GM06990 (cell line): Measurements from ENCODE around the gene SAA4.
"Not testable (repeated sequence)": the region's sequence is repeated elsewhere in the genome, so short reads cannot be mapped to it uniquely, and the experiment has no call there.

ENCODE experiments used
- DNase-seq: peaks from one replicate; pipeline ENCODE4 v3.0.0-alpha.2; 2011; ENCODE audit not compliant: insufficient read length; ENCODE audit errors: extremely low read depth
- H3K27me3 ChIP-seq: replicated peaks from 2 replicates; pipeline ENCODE4 v1.6.0; 2011; ENCODE audit warnings: low read length; ENCODE audit not compliant: control insufficient read depth, insufficient read depth
- H3K36me3 ChIP-seq: 2 replicates; pipeline ENCODE4 v1.5.1; 2011; ENCODE audit warnings: low read length; ENCODE audit not compliant: control insufficient read depth, insufficient read depth
- H3K4me3 ChIP-seq: replicated peaks from 2 replicates; pipeline ENCODE4 v1.5.1; 2011; ENCODE audit warnings: low read depth, mild to moderate bottlenecking, control low read depth, low read length
- TF ChIP-seq, protein P1 (sequence below): IDR thresholded peaks from 2 replicates; pipeline ENCODE4 v1.5.1; 2011; ENCODE audit warnings: low read length, control low read depth, mild to moderate bottlenecking, inconsistent platforms; ENCODE audit not compliant: insufficient read depth, poor library complexity, severe bottlenecking

Gene SAA4

DNA sequence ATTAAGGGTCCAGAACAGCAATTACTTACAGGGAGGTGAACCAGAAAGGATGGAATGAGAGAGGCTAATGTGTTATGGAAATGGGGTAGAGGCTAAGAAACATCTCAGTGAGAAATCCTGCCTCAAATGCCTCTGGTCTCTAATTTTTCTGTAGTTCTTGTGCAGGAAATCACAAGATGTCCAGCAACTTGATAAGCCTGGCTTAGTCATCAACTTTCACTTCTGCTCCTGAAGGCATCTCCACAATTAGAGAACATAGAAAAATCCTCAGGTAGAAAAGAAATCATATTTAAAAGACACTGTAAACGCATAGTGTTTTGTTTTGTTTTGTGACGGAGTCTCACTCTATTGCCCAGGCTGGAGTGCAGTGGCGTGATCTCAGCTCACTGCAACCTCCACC is 45.2 kb downstream of the SAA4 start:
- H3K36me3 ChIP-seq, result no peaks in the 10 kb centered on the region
- no peaks in the 10 kb centered on the region for H3K27me3 ChIP-seq
- no peak for DNase-seq
- TF ChIP-seq, protein P1, sequence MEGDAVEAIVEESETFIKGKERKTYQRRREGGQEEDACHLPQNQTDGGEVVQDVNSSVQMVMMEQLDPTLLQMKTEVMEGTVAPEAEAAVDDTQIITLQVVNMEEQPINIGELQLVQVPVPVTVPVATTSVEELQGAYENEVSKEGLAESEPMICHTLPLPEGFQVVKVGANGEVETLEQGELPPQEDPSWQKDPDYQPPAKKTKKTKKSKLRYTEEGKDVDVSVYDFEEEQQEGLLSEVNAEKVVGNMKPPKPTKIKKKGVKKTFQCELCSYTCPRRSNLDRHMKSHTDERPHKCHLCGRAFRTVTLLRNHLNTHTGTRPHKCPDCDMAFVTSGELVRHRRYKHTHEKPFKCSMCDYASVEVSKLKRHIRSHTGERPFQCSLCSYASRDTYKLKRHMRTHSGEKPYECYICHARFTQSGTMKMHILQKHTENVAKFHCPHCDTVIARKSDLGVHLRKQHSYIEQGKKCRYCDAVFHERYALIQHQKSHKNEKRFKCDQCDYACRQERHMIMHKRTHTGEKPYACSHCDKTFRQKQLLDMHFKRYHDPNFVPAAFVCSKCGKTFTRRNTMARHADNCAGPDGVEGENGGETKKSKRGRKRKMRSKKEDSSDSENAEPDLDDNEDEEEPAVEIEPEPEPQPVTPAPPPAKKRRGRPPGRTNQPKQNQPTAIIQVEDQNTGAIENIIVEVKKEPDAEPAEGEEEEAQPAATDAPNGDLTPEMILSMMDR, result no peak
- no peak overlapping the region for H3K4me3 ChIP-seq

DNA sequence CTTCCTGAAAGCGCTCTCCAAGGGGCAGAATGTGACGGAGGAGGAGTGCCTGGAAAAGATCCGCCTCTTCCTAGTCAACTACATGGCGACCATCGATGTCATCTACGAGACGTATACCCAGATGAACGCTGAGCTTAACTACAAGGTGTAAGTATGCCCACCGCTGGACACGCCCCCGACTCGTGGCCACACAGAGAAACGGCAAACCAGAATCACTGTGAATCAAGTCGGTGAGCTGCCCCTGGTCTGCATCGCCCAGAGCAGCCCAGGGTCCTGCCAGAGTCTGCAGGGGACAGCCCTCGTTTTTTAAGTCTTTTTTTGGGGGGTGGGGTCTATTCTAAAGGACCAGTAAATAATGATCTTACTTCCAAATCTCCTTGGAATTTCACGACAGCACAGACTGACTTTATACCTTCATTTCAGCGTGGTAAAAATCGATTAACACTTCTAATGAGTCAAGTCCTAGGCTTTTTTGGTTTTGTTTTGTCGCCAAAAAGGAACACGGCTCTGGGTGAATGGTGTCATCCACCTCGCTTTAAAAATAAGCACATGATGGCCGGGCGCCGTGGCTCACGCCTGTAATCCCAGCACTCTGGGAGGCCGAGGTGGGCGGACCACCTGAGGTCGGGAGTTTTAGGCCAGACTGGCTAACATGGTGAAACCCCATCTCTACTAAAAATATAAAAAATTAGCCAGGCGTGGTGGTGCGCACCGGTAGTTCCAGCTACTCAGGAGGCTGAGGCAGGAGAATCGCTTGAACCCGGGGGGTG is 46.9 kb downstream of the SAA4 start:
- H3K36me3 ChIP-seq, DNase-seq, H3K4me3 ChIP-seq, H3K27me3 ChIP-seq: not testable (repeated sequence)

DNA sequence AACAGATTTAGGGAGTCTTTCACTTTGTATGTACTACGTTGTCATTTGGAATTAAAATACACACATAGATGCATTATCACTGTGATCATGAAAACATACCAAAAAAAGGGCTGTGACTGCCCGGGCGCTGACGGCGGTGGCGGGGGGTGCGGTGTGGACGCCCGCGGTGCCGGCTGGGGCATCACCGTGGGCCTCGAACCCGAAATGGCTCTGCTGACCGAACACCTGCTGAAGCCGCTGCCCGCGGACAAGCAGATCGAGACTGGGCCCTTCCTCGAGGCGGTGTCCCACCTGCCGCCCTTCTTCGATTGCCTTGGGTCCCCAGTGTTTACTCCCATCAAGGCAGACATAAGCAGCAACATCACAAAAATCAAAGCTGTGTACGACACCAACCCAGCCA is 47.8 kb downstream of the SAA4 start:
- no peak overlapping the region for H3K4me3 ChIP-seq
- H3K27me3 ChIP-seq, result no peaks in the 10 kb centered on the region
- no peak for DNase-seq
- TF ChIP-seq, protein P1, result no peak
- H3K36me3 ChIP-seq, result no peaks in the 10 kb centered on the region
